Measurements from ENCODE around the gene OR4D9.
"Not testable (repeated sequence)": the region's sequence is repeated elsewhere in the genome, so short reads cannot be mapped to it uniquely, and the experiment has no call there.

The OR4D9 gene

DNA sequence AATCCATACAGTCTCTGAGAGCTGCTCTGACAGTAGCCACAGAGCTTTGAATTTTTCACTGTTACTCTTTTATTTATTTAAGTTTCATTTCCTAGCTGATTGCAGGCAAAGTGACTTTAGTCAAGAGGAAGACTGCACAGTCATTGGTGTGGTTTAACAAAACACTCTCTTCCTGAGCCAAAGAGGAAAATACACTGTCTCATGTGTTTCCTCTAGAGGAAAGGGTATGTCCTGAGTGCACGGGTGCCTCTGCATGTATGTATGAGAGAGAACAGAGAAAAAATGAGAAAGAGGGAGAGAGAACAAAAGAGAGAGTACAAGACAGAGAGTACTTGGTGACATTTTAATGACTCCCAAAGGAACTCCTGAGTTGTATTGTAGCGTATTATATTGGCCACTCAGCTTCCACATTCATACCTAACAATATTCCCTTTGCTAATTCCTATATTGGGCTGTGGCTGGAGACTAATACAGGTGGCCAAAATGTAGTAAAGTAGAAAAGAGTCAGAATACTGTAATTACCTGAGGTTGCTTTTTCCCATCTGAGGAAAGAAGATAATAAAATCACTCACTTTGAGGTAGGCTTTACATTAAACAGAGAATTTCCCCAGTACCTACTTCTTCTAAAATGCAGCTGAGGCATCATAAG, at the start of gene OR4D9:
TSS of gene OR4D9 (plus strand) at position 599 of the 649 bp plus-strand sequence. CDS start 3,374 bp downstream, outside the sequence.
- no peak for DNase-seq

DNA sequence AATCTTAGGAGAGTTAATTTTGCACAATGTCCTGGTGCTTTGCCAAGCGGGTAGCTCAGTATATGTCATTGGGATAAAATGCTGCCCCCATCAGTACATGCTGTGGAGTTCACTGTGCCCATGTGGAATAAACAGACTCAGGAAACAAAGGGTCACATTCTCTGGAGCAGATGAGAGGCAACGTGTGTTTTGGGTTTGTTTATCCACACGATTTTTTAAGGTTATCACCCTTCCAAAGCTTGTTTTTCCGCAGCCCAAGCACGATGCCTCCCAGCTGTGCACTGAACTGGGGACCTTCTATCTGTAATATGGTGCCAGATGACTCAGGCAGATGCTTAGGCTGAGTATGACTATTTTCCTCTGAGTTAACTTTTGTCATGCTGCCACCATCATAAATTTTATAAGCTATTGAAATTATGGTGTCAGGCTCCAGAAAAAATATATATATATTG, 48.1 kb upstream of the OR4D9 start:
- DNase-seq: no peak

DNA sequence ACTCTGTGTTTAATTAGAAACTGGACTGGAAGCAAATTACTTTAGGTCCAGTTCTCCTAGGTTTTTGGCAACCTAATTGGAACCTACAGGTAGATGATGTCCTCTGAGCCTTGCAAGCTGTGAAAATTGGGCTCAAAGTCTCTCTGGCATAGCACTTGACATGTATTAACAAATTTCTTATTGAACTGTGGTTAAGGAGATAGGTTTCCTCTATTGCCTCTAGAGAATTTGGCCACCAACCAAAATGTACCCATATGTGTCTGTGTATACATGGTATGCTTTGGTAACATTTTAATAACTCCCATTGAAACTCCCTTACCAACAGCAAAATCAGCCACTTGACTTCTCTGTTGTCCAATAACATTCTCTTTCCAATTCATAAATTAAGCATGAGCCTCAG, 38.3 kb upstream of the OR4D9 start, which contains the start of gene OR4D10:
TSS of gene OR4D10 (plus strand) at position 301 of the 400 bp plus-strand sequence. CDS start 4,115 bp downstream, outside the sequence.
- no peak for DNase-seq

DNA sequence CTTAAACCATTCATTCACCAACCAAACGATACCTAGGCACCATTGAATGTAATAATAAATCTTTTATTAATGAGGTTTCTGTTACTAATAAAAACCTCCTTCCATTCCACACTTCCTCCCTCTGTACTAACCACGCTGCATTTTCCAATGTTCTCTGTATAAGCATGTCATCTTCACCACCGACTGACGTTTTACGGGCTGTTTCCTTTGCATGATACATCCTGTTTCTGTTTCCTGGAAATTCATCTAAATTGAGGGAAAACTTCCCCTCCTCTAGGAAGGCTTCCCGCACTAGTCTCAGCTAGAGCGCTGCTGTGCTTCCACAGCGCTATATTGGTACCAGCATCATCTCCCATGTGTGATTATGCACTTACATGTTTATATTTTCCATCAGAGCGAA, 36.2 kb upstream of the OR4D9 start:
- DNase-seq: no peak

DNA sequence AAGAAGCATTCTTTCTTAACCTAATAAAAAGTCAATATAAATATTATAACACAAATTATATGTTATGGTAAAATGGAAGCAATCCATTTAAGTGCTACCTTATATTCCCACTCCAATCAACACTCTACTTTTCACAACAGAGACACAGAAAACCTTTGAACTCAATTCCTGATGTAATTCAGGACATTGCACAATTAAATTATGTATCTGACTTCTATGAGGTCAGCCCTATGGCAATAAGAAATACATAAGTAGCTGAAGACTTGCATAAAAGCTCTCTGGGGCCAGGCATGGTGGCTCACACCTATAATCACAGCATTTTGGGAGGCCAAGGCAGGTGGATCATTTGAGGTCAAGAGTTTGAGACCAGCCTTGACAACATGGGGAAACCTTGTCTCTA, 31.4 kb upstream of the OR4D9 start:
- no peak for DNase-seq

DNA sequence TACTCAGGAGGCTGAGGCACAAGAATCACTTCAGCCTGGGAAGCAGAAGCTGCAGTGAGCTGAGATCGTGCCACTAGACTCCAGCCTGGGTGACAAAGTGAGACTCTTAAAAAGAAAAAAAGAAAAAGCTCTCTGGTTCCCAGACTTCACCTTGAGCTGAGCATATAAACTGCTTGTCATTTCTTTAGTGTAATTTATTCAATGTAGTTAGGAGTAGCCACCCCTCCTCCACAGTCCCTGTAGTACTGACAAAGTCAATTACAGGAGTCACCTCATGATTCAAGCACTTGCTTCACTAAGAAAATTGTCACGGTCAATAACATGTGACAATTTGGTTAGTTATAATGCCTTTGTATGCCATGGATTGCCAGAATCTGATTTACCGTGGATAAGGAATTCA, 31.0 kb upstream of the OR4D9 start:
- no peak for DNase-seq

DNA sequence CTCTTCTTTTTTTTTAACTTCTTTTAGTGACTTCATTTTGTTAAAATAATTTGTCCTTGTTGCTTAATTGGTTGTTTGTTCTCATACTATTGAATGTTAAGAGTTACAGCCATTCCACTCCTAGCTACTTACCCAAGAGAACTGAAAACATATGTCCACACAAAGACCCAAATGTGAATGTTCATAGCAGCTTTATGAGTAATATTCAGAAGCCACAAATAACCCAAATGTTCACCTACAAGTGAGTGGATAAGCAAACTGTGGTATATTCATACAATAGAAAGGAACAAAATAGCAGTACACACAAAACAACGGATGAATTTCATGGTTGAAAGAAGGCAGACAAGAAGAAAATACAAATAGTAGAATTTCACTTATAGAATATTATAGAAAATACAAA, 9.4 kb upstream of the OR4D9 start:
- DNase-seq: no peak

DNA sequence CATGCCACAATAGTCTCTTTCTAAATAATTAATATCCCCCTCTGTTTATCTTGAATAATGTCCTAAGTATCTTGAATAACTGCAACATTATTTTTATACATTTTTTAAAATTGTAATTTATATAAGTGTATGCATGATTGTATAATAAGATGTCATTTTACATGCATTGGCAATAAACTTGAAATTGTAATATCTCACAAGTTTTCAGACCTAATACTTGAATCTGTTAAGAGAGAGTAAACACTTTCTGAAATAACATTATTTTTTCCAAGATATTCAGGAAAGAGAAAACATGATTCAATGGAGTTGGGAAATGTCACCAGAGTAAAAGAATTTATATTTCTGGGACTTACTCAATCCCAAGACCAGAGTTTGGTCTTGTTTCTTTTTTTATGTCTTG, 8.1 kb upstream of the OR4D9 start, which contains the start of gene OR4D11:
TSS of gene OR4D11 (plus strand) at position 301 of the 400 bp plus-strand sequence. CDS start at position 301, 0 bp downstream.
- no peak for DNase-seq

DNA sequence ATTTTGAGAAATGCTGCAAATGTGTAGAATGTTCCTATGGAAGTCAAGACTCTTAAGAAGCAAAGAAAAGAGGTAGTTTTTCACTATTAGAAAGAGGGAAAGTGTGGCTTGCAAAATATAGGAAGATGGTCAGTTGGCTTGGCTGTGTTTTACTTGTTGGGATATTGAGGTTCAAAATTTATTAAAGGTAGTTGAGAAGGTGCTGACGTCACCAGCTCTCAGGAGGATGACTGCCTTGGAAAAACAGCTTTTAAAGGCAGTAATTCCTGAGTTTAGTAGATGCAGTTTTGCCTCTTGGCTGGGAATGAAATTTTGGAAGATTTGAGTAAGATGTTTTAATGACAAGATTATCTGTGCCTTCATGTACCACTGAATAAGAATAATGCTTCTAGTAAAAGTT, 336 bp downstream of the OR4D9 start:
- DNase-seq: no peak

DNA sequence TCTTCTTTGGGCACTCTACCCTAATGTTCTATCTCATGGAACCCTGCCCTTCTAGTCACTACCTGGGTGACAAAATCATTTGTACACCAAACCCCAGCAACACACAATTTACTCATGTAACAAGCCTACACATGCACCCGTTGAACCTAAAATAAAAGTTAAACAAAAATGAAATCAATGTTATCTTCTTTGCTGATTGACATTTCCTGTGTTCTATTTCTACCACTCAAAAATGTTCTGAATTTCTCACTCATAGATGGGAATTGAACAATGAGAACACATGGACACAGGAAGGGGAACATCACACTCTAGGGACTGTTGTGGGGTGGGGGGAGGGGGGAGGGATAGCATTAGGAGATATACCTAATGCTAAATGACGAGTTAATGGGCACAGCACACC, 8.8 kb downstream of the OR4D9 start:
- DNase-seq: not testable (repeated sequence)

DNA sequence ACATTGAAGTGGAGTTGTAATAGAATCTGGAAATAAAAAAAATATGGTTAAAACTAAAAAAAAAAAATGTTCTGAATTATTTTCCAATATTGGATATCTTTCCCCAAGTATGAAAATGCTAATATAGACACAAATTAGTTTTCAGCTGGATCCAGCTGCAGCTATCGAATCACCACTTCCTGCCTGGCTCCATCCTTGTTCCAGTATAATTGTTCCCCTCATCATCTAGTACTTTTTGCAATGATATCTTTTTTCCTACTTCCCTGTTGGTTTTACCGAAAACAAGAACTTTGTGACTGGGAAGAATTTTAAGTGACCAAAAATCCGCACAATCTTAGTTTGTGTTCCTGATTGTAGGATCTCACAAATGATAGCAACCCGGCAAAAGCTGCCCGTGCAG, 9.4 kb downstream of the OR4D9 start:
- DNase-seq: no peak

DNA sequence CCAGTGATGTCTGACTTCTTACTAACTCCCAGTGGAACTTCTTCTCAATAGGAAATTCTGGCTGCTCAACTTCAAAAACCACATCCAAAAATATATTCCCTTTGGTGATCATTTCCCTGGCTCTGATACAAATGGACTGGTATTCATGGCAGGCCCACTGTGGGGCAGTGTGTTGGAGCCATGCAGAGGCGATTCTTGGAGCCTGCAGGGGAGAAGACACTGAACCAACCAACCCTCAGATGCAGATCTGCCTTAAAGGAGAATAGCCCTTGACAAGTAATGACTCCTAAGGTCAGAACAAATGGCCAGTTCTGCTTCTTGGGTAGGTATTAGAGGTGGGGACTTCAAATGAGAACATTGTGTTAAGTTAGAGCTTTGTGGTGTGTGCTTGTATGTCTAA, 12.2 kb downstream of the OR4D9 start:
- no peak for DNase-seq

DNA sequence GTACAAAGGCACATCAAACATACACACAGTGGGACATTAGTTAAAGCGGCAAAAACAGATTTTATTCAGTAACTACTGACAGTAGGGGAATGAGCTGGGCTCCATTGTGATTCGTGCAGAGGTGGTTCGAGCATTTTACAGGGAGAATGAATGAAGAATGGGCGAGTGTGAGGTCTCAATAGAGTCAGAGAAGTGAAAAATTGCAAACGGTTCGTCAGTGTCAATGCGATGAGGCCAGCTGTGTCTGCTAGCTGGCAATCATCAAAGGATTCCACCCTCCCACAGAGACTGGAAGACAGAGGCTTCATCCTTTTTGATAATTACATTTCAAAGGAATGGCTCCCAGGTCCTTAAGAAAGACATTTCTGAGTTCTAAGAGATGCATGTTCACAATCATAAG, 17.4 kb downstream of the OR4D9 start:
- DNase-seq: no peak

DNA sequence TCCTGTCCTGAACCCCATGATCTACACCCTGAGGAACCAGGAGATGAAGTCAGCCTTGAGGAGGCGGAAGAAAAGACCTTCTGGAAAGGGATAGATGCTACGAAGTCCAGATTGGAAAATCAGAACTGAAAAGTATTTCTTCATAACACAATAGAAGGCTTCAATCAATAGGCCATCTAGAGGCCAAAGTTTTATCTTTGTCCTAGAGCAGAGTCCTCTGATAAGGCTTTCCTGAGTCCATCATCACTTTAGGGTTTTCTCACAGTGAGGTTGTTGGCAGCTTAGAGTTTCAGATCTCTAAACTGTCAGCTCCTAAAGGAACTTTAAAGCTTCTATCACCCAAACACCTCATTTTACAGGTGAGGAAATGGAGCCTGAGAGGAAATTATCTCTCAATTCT, 21.3 kb downstream of the OR4D9 start:
- DNase-seq: no peak

DNA sequence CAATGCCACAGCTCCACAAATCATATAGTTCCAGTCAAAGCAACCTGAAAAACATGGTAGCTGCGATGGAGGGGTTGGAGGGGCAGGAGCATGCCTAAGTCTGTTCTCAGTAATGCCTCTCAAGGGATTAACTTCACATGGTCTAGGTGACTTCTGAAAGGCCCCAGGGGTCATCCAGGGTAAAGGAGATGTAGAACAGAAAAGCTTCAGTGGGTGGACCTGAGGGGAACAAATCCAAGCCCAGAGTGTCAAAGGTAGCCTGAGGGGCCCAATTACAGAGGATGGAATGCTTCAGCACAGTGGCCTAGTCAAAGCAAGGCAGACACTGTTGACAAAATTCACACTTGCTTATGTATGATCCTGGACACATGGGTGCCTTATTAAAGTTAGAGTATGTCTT, 23.3 kb downstream of the OR4D9 start:
- no peak for DNase-seq

DNA sequence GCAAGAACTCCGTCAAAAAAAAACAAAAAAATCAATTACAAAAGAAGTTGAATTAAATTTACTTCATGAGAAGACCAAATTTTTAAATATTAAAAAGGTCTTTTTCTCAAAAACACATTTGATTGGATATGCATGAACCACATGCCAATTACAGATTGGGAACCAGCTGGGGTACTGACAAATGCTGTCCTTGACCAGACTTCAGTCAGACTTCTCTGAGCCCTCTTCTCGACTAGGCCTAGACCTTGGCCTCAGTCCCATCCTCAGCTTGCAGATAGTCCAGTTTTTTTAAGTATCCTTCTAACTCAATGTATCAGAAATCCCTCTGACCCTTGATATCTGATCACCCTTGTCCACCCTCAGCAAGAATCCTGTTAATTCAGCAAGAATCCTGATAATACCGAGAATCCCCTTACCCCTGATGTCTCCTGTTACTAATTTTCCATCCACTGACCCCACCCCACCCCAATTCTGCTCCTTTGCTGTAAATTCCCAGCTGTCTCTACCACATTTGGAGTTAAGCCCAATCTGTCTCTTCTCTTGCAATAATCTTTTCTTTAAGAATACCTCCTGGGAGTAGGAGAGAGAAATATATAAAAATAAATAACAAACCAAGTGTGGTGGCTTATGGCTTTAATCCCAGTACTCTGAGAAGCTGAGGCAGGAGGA, 30.9 kb downstream of the OR4D9 start:
- no peak for DNase-seq

DNA sequence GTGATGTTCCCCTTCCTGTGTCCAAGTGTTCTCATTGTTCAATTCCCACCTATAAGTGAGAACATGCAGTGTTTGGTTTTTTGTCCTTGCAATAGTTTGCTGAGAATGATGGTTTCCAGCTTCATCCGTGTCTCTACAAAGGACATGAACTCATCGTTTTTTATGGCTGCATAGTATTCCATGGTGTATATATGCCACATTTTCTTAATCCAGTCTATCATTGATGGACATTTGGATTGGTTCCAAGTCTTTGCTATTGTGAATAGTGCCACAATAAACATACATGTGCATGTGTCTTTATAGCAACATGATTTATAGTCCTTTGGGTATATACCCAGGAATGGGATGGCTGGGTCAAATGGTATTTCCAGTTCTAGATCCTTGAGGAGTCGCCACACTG, 32.4 kb downstream of the OR4D9 start:
- DNase-seq: not testable (repeated sequence)

DNA sequence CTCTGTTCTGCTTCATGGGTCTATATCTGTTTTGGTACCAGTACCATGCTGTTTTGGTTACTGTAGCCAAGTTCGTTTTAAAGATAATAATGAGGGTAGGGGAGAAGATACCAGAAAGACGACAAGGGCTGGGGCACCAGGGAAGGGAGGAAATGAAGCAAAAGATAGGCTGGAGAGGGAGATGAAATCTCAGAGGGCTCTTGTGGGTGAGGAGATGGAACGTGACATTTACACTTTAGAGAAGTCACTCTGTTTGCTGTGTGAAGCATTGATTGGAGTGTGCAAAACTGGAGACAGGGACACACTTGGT, 33.5 kb downstream of the OR4D9 start:
- DNase-seq: no peak

DNA sequence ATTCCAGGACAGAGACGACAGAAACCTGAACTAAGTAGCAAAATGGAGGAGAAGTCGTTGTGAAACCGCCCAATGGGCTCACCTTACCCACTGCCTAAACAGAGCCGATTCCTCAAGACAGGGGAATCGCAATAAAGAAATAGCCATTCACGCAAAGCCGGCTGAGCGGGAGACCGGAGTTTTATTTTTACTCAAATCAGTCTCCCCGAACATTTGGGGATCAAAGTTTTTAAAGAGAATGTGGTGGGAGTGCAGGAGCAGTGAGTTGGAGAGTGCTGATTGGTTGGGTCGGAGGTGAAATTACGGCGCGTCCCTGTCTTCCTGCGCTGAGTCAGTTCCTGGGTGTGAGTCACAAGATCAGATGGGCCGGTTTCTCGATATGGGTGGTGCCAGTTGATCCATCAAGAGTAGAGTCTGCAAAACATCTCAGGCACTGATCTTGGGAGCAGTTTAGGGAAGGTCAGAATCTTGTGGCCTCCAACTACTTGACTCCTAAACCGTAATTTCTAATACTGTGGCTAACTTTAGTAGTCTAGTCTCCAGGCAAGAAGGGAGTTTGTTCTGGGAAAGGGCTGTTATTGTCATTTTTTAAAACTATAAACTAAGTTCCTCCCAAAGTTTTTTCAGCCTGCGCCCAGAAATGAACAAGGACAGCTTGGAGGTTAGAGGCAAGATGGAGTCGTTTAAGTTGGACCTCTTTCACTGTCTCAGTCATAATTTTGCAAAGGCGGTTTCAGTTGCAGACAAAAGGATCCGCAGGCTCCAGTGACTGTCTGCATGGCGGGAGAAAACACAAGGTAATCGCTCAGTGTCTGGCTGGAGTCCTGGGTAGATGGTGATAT, 34.1 kb downstream of the OR4D9 start:
- DNase-seq: no peak

DNA sequence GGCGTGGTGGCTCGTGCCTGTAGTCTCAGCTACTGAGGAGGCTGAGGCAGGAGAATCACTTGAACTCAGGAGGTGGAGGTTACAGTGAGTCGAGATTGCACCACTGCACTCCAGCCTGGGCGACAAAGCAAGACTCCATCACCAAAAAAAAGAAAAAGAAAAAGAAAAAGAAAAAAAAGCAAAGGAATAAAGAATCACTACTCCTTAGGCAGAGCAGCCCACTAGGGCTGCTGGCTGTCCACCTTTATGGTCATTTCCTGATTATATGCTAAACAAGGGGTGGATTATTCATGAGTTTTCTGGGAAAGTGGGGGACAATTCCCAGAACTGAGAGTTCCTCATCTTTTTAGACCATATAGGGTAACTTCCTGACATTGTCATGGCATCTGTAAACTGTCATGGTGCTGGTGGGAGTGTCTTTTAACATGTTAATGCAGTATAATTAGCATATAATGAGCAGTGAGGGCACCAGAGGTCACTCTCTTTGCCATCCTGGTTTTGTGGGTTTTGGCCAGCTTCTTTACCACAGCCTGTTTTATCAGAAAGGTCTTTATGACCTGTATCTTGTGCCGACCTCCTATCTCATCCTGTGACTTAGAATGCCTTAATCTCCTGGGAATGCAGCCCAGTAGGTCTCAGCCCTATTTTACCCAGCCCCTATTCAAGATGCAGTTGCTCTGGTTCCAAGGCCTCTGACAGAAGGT, 36.4 kb downstream of the OR4D9 start:
- DNase-seq: not testable (repeated sequence)

DNA sequence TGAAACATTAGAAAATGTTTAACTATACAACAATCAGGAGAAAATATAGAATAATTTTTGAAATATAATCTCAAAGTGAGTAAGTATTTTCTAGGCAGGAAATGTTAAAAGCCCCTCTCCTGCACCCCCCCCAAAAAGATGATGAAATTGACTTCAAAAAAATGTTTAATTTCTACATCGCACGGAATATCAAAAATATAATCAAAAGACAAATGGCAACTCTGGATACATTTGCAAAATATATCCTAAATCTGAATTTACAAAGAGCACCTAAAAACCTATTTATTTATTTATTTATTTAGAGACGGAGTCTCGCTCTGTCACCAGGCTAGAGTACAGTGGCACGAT, 36.9 kb downstream of the OR4D9 start:
- no peak for DNase-seq

DNA sequence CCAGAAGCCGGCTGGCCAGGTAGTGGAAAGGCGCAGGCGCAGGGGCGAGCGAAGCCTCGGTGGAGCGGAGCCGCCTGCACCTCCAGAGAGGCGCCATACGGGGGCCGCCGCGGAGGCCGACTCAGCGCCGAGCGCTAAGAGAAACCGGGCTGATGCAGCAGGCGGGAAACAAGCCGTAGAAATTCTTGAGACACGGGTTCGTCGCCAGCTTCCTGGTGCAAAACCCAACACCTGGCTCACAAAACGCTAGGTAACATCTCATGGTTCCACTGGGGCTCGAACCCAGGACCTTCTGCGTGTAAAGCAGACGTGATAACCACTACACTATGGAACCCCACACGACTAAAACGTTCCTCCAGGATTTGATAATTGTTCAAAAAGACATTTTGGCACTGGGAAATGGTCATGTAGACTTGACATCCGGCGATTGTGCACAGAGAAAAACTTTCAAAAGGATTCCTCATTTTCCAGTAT, 39.1 kb downstream of the OR4D9 start:
- peak; percentile 85 for DNase-seq
